OCI-LY1 (cell line): Measurements from ENCODE around the gene LDAH.

Experiments
- EZH2 ChIP-seq: fragments of 200-600 bp; sonication (generic), shearing (Covaris generic); IDR thresholded peaks from 2 replicates; pipeline ENCODE4 v1.8.0; 2017; ENCODE audit warnings: borderline replicate concordance, mixed run types, mild to moderate bottlenecking, antibody characterized with exemption, low read length, moderate library complexity, mixed read lengths
- TF ChIP-seq, protein P1 (sequence below): fragments of 200-600 bp; sonication (generic), shearing (Covaris generic); IDR thresholded peaks from 2 replicates; pipeline ENCODE4 v1.5.1; 2017; ENCODE audit warnings: mild to moderate bottlenecking, antibody characterized with exemption, low read length, moderate library complexity, mixed read lengths

DNA sequence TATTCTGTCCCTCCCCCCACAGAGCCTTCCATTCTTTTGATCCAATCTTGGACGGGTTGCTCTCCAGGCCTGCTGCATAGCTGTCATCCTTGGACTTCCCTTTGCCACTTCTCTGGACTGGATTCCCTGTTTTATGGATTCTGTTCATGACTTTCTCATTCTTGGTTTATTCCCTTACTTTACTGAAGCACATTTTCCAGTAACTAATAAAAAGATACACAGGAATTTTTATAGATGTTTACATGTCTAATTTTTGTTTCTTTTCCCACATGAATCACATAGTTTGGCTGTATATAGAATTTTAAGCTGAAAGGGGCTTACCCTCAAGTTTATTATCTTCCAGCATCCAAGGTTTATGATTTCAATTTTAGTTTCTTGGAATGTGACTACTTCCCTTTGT, 118.0 kb downstream of the LDAH start:
- TF ChIP-seq, protein P1, sequence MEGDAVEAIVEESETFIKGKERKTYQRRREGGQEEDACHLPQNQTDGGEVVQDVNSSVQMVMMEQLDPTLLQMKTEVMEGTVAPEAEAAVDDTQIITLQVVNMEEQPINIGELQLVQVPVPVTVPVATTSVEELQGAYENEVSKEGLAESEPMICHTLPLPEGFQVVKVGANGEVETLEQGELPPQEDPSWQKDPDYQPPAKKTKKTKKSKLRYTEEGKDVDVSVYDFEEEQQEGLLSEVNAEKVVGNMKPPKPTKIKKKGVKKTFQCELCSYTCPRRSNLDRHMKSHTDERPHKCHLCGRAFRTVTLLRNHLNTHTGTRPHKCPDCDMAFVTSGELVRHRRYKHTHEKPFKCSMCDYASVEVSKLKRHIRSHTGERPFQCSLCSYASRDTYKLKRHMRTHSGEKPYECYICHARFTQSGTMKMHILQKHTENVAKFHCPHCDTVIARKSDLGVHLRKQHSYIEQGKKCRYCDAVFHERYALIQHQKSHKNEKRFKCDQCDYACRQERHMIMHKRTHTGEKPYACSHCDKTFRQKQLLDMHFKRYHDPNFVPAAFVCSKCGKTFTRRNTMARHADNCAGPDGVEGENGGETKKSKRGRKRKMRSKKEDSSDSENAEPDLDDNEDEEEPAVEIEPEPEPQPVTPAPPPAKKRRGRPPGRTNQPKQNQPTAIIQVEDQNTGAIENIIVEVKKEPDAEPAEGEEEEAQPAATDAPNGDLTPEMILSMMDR, result no peak
- TF ChIP-seq EZH2, result no peak
